Colon (tissue), 2 donors: ENCODE results near the gene KAZN.

ENCODE experiments used
- FAIRE-seq: peaks from 2 replicates; lab custom pipeline; 2012; peaks lifted over from hg19 to GRCh38; lab: Jason Lieb, UNC
- donor health status: control.
- donor health status: control.

The KAZN gene

DNA sequence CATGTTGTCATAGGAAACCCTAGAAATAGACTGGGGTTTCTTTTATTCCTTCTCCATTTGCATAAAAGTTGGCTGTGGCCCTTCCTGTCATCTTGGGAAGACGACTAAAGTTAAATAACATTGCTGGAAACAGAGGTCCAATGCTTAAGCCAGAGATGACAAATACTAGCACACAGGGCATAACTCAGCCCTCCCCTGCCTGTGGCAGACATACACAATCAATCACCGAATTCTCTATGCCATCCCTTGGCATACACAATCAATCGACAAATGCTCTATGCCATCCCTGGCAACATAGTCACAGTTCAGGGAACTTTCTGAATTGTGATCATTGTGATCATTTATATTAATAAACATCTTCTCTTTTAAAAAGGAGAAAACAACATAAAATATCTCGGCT lies 229.4 kb downstream of the KAZN start:
- no peak for FAIRE-seq

DNA sequence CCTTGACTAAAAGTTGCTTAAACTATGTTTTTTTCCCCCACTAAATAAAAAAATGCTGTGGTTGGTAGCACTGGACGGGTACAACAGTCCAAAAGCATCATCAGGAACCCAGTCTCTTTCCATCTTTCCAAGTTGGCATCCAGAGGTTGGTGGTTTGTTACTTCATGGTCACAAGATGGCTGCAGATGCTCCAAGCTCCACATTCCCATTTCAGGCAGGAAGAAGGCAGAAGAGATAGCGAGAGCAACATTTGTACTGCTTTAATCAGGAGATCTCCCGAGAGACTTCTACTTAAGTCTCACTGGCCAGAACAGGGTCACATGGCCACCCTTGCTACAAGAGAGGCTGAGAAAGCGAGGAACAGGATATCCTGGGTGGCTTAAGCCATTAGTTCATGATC lies 230.2 kb downstream of the KAZN start:
- FAIRE-seq, result no peak

- no peak for FAIRE-seq
Measured at GRCh38 chr1:14835725-14836124, 237.2 kb downstream of the KAZN start.

GRCh38 chr1:14836426-14837140 lies 238.1 kb downstream of the KAZN start:
- no peak for FAIRE-seq

DNA sequence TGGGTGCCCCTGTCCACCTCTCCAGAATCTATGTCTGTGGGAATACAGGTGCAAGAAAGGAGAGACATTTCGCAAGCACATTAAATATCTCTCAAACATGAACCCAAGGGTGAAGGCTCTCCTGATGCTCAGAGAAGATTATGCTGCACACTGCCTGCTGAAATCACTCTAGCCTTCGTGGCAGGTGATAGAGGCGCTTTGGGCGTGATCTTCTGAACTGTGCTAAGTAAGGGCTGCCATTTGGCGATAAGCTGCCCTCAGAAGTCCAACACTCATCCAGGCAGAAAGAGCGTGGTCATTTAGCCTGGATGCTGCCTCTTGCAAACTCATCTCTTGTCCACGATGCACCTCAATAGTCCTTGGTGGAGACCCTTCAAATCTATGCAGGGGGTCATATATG lies 241.9 kb downstream of the KAZN start:
- FAIRE-seq, result no peak

GRCh38 chr1:14841456-14841855 lies 243.0 kb downstream of the KAZN start:
- no peak for FAIRE-seq

DNA sequence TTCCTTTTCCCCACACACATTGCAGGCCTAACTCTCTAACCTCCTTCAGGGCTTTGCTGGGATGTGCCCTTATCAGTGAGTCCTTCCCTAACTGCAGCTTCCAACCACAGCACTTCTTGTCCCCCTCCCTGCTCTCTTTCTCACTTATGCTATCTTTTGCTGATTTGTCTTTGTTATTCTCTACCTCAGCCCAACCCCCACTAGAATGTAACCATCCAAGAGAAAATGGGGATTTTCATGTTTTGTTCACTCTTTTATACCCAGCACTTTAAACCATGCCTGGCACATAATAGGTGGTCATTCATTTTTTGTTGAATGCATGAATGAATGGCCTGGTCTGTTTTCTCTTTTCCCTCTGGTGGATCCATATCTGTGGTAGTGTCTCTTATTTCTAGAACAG lies 243.5 kb downstream of the KAZN start:
- FAIRE-seq, result no peak

DNA sequence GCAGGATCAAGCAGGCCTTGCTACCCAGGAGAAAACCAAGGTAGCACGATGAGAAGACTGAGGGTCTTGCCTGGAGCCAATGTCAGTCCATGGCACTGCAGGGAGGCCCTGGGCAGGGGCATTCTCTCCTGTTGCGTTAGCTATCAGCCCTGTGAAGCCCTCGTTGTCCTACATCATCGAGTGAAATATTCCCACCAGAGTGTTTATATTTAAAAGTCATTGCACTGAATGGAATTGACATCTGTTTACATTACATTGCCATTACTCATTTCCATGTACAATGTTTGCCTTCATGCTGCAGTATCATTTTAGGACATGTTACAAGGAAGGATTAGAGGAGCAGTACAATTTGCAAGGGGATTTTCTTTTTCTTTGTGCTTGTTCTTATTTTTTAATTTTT lies 243.9 kb downstream of the KAZN start:
- FAIRE-seq, result no peak

GRCh38 chr1:14842891-14843290 lies 244.4 kb downstream of the KAZN start:
- FAIRE-seq, result no peak

- no peak for FAIRE-seq
Measured at GRCh38 chr1:14843525-14843924, 245.0 kb downstream of the KAZN start.

GRCh38 chr1:14844356-14844755 lies 245.9 kb downstream of the KAZN start:
- FAIRE-seq, result no peak

GRCh38 chr1:14844923-14845617 lies 246.6 kb downstream of the KAZN start:
- no peak for FAIRE-seq

DNA sequence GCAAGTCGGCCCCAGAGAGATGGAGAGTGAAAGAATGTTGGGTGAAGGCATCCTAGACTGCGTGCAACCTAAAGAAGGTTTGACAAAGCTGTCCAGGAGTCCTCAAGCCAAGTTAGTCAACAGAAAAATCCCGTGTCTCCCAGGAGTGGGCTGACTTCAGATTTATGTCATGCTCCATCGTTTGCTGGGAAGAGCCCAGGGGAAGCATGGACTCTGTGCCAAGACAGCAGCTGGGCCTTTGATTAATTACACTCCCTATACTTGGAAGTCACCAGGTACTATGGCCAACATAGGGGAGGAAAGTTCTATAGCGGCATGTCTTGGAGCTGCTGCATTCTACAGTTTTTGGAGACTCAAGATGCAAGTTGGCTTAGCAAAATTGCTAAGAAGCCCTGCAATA lies 247.4 kb downstream of the KAZN start:
- no peak for FAIRE-seq

- FAIRE-seq, result no peak
Measured at GRCh38 chr1:14846688-14847087, 248.2 kb downstream of the KAZN start.

DNA sequence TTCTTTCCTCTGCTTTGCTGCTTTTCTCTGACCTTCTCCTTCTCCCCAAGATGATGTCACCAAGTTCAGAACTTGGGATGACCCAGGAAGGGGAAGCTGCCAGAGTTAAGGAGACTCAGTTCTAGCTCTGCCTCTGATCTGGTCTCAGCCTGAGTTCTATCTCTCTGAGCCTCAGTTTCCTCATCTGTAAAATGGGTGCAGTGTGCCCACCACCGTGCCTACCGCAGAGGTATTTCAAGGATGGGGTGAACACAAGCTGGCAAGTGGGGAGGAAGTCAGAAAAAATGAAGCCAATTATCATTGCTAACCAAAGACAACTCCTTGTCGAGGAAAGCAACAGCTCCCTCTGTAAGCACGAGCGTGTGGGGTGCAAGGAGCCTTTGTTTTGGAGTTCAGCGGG lies 249.7 kb downstream of the KAZN start:
- FAIRE-seq, result no peak

DNA sequence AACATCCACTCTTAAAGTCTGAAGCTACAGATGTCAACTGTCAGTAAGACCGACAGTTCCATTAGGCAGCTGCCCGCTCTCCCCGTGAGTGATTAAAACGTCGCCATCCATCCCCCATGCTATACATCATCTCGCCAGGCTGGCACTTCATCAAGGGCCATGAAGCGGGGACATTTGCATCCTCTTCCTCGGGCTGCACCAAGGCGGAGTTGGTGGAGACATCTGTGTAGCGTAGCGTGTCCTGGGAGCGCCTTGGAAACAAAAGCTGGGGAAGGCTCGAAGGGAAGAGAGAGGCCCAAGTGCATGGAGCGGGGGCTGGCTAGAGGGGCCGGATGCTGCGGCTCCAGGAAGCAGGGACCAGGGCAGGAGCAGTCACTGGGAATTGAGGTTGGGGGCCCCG lies 250.1 kb downstream of the KAZN start:
- no peak for FAIRE-seq

DNA sequence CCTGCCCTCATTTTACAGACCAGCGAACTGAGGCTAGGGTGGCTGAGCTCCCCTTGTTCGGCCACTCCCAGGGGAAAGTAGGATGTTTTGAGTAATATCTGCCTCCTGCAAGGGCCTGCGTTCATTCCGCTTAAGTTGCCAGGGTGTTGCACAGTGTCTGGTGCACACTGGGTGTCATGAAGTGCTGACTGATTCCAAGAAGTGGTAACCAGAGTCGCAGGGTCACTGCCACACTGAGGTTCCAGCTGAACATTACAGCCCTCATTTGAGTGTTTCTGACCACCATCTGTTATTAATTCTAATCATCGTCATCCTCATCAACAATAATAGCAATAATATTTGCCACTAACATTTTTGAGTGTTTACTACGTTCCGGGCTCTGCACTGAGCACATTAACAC lies 250.6 kb downstream of the KAZN start:
- no peak for FAIRE-seq

DNA sequence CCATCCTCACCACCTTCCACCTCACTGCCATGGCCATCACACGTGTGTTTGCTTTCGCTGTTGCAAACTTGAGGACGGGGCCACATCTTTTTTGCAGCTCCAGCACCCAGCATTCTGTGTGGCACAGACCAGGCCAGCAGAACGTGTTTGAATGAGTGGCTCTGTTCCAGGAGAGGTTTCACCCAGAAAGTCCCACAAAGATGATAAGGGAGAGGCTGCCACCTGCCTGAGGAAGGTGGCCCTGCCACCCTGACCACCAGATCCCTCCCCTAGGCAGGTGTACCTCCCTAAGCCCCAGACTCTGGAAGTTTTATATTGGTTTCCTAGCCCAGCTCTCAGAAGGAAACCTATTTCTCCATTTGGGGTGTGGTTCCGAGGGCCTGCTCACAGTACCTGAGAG lies 252.1 kb downstream of the KAZN start:
- FAIRE-seq, result no peak

- no peak for FAIRE-seq
Measured at GRCh38 chr1:14851760-14852159, 253.3 kb downstream of the KAZN start.

GRCh38 chr1:14852291-14852690 lies 253.8 kb downstream of the KAZN start:
- FAIRE-seq, result no peak

DNA sequence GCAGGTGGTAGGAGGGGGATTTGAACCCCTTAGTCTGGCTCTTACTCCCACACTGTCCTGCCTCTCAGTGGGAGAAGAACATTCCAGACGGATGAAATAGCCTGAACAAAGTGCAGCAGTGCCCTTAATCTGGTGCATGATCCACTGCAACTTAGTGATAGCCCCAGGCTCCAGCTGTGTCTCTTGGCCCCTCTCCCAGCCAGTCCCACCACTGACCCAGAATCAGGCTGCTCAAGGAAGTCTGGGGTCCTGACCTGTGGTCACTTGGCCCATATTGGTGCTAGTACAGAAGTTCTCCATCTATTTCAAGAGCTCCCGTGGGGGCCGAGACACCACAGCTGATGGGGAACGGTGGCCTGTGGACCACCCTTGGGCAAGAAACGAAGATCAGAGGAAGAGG lies 255.0 kb downstream of the KAZN start:
- FAIRE-seq, result no peak

- FAIRE-seq, result no peak
Measured at GRCh38 chr1:14855268-14855667, 256.8 kb downstream of the KAZN start.

DNA sequence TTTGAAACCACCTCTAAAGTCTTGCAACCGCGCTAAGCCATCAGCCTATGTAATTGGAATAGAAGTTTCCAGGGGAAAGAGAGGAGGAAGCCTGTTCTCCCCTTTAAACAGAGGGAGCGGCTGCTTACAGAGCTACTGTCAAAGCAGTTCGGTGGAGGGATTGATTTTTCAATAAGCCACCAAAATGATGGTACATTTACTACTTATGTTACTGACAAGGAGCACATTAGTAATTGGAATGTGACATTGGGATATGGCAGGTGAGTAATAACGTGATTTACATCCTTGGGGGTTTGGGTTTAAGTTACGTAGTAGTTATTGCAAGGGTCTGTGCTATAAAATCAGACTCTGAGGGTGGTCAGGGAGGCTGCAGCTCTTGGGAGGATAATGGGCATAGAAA lies 257.3 kb downstream of the KAZN start:
- no peak for FAIRE-seq
